ENCODE measurements around the gene PRODH2. TPM values are rescaled to one million over a fixed set of nuclear protein-coding genes. Genes with fewer than 3 reads are reported as not detected.

PRODH2 gene
- total RNA-seq, 1 experiment from 2014 or later, result not detected

GRCh38 chr19:35818445-35818844 lies 5.8 kb upstream of the PRODH2 start:
- H3K9me3 Mint-ChIP-seq, result peaks cover 1% of the 10 kb centered on the region; the same call in 1 of the 2 replicates
- H3K4me3 Mint-ChIP-seq, result no peak overlapping the region
- H3K36me3 Mint-ChIP-seq, result no peaks in the 10 kb centered on the region
- ChIA-PET POLR2A (no interaction called here), CTCF (interaction anchor here (0.7 to 2.3 kb wide), 7 partner anchors 21 to 70 kb away, joined by 3 to 28 read pairs (median 11); partner anchors contain the start of genes LIN37 and NPHS1)
- no peak overlapping the region for H3K27ac Mint-ChIP-seq
- ATAC-seq (no peak), DNase-seq (ENCODE audit: low spot score) (no peak)
- TF ChIP-seq RELA (CRISPR knock-in tag; IDR thresholded peaks at IDR 0.05; ENCODE audit: borderline replicate concordance), result no peak
- no peak for TF ChIP-seq PRDM15 (CRISPR knock-in tag; IDR thresholded peaks at IDR 0.05)
- TF ChIP-seq NFE2L1 (CRISPR knock-in tag; IDR thresholded peaks at IDR 0.05), result no peak
- no peak for TF ChIP-seq FOXK1 (CRISPR knock-in tag; IDR thresholded peaks at IDR 0.05)
- no peak for TF ChIP-seq ZBTB21 (CRISPR knock-in tag; IDR thresholded peaks at IDR 0.05; ENCODE audit: borderline replicate concordance)
- TF ChIP-seq E2F4 (CRISPR knock-in tag; IDR thresholded peaks at IDR 0.05; ENCODE audit: borderline replicate concordance, low read depth), result no peak
- no peak for TF ChIP-seq AR (CRISPR knock-in tag; IDR thresholded peaks at IDR 0.05)
- no peak for TF ChIP-seq ZNF532 (CRISPR knock-in tag; IDR thresholded peaks at IDR 0.05; ENCODE audit: borderline replicate concordance)
- H3K27me3 Mint-ChIP-seq (ENCODE audit: low read depth), result peaks cover 53% of the 10 kb centered on the region
- peaks cover 10% of the 10 kb centered on the region for H3K4me1 Mint-ChIP-seq

GRCh38 chr19:35816846-35817245 lies 4.2 kb upstream of the PRODH2 start:
- POLR2A ChIA-PET, result no interaction called here
- H3K9me3 Mint-ChIP-seq, result peaks cover 4% of the 10 kb centered on the region; the same call in 1 of the 2 replicates
- H3K4me1 Mint-ChIP-seq, result peaks cover 10% of the 10 kb centered on the region
- CTCF ChIA-PET, result interaction anchor here (2.0 kb wide), 1 partner anchor 33 kb away, joined by 8 read pairs; no protein-coding TSS in a partner anchor
- TF ChIP-seq ZNF121 (CRISPR knock-in tag; IDR thresholded peaks at IDR 0.05), result peak; percentile 61; the same call in 1 of the 2 replicates
- TF ChIP-seq MXD4 (CRISPR knock-in tag; IDR thresholded peaks at IDR 0.05; ENCODE audit: borderline replicate concordance), result no peak
- H3K36me3 Mint-ChIP-seq, result no peaks in the 10 kb centered on the region
- H3K4me3 Mint-ChIP-seq, result peak overlapping the region; percentile 27; the same call in 1 of the 2 replicates
- ATAC-seq (no peak), DNase-seq (ENCODE audit: low spot score) (no peak)
- H3K27ac Mint-ChIP-seq, result peak overlapping the region; percentile 98
- peaks cover 53% of the 10 kb centered on the region for H3K27me3 Mint-ChIP-seq (ENCODE audit: low read depth)

All from WTC11 (cell line).